ENCODE data around the gene TPK1. TPM values are rescaled to one million over a fixed set of nuclear protein-coding genes. Genes with fewer than 3 reads are reported as not detected.

Gene TPK1
- total RNA-seq, 2 donors from 2014 or later, result 4.5 to 5.1 TPM

- Histone ChIP-seq H3K36me3 (no peaks in the 10 kb centered on the region), H3K27ac (no peak overlapping the region), H3K4me1 (replicated peaks) (no peaks in the 10 kb centered on the region), H3K27me3 (replicated peaks; ENCODE audit: insufficient read depth) (no peaks in the 10 kb centered on the region), H3K4me3 (no peak overlapping the region), H3K9me3 (no peaks in the 10 kb centered on the region)
- WGBS, result 90% methylated on average over 3 of the region's 3 CpGs
- TF ChIP-seq CTCF (IDR thresholded peaks at IDR 0.05) (no peak), POLR2AphosphoS5 (IDR thresholded peaks at IDR 0.05) (no peak), POLR2A (IDR thresholded peaks at IDR 0.05) (no peak)
- intact Hi-C loops (cut with DNase I), result no loop called here
- DNase-seq (ENCODE audit: low spot score), result no peak
Measured at GRCh38 chr7:144523621-144524020, 312.2 kb downstream of the TPK1 start.

- H3K4me1 ChIP-seq (replicated peaks), result no peaks in the 10 kb centered on the region
- 14% methylated on average over 4 of the region's 4 CpGs for WGBS
- no peak overlapping the region for H3K4me3 ChIP-seq
- no peaks in the 10 kb centered on the region for H3K27me3 ChIP-seq (replicated peaks; ENCODE audit: insufficient read depth)
- DNase-seq (ENCODE audit: low spot score), result no peak
- intact Hi-C loops (cut with DNase I), result no loop called here
- no peak overlapping the region for H3K27ac ChIP-seq
- H3K9me3 ChIP-seq, result no peaks in the 10 kb centered on the region
- TF ChIP-seq POLR2A (IDR thresholded peaks at IDR 0.05), result no peak
- TF ChIP-seq CTCF (IDR thresholded peaks at IDR 0.05), result no peak
- TF ChIP-seq POLR2AphosphoS5 (IDR thresholded peaks at IDR 0.05), result no peak
- H3K36me3 ChIP-seq, result no peaks in the 10 kb centered on the region
Measured at GRCh38 chr7:144519925-144520324, 315.9 kb downstream of the TPK1 start.

GRCh38 chr7:144518360-144518759 lies 317.5 kb downstream of the TPK1 start:
- H3K4me1 ChIP-seq (replicated peaks), result no peaks in the 10 kb centered on the region
- no peak for DNase-seq (ENCODE audit: low spot score)
- intact Hi-C loops (cut with DNase I), result no loop called here

GRCh38 chr7:144517749-144518148 lies 318.1 kb downstream of the TPK1 start:
- WGBS, result 22% methylated on average over 3 of the region's 3 CpGs
- Histone ChIP-seq H3K9me3 (no peaks in the 10 kb centered on the region), H3K4me1 (replicated peaks) (no peaks in the 10 kb centered on the region), H3K27me3 (replicated peaks; ENCODE audit: insufficient read depth) (no peaks in the 10 kb centered on the region), H3K4me3 (no peak overlapping the region), H3K27ac (no peak overlapping the region), H3K36me3 (no peaks in the 10 kb centered on the region)
- no peak for DNase-seq (ENCODE audit: low spot score)
- TF ChIP-seq POLR2A (IDR thresholded peaks at IDR 0.05) (no peak), POLR2AphosphoS5 (IDR thresholded peaks at IDR 0.05) (peak; percentile 42), CTCF (IDR thresholded peaks at IDR 0.05) (no peak)
- intact Hi-C loops (cut with DNase I), result no loop called here

More at GRCh38 chr7:144518360-144518759, 317.5 kb downstream of the TPK1 start:
- H3K4me3 ChIP-seq, result no peak overlapping the region
- H3K27ac ChIP-seq, result no peak overlapping the region
- H3K9me3 ChIP-seq, result no peaks in the 10 kb centered on the region
- TF ChIP-seq POLR2A (IDR thresholded peaks at IDR 0.05) (no peak), CTCF (IDR thresholded peaks at IDR 0.05) (no peak), POLR2AphosphoS5 (IDR thresholded peaks at IDR 0.05) (no peak)
- no peaks in the 10 kb centered on the region for H3K27me3 ChIP-seq (replicated peaks; ENCODE audit: insufficient read depth)
- 28% methylated on average over 1 of the region's 1 CpG for WGBS
- H3K36me3 ChIP-seq, result no peaks in the 10 kb centered on the region

- intact Hi-C loops (cut with DNase I), result no loop called here
Measured at GRCh38 chr7:144516729-144517525, 318.9 kb downstream of the TPK1 start.

More at GRCh38 chr7:144516729-144517525, 318.9 kb downstream of the TPK1 start:
- Histone ChIP-seq H3K36me3 (no peaks in the 10 kb centered on the region), H3K4me3 (no peak overlapping the region), H3K27me3 (replicated peaks; ENCODE audit: insufficient read depth) (no peaks in the 10 kb centered on the region), H3K4me1 (replicated peaks) (no peaks in the 10 kb centered on the region), H3K27ac (no peak overlapping the region), H3K9me3 (no peaks in the 10 kb centered on the region)
- no peak for DNase-seq (ENCODE audit: low spot score)
- 94% methylated on average over 3 of the region's 3 CpGs for WGBS
- TF ChIP-seq CTCF (IDR thresholded peaks at IDR 0.05) (no peak), POLR2AphosphoS5 (IDR thresholded peaks at IDR 0.05) (no peak), POLR2A (IDR thresholded peaks at IDR 0.05) (no peak)
